ENCODE data around the gene FICD. TPM values are rescaled to one million over a fixed set of nuclear protein-coding genes. Genes with fewer than 3 reads are reported as not detected.

FICD gene
- polyA plus RNA-seq, 3 donors: 1.3 to 6.3 (median 3.1) TPM

DNA sequence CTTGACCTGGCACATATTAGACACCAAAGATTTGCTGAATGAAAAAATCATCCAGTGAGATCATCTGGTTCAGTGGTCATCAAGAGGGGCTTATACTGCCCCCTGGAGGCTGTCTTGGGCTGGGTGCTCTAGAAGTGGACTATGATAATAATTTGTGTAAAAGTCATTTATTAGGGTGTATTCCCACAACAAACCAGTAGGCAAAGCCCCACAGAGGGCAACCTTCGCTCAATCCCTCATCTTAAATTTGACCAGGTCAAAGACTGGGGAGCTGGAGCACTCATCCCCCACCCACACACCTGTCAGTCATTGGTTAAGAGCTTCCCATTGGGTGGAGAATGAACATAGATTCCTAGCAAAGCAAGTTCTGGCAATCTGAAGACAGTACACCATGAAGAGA lies 20.0 kb upstream of the FICD start:
- 38 to 50% (median 39%) methylated on average over 1 of the region's 1 CpG for WGBS, 3 donors
- no peak overlapping the region for H3K27ac ChIP-seq (ENCODE audit: low read depth, low read length)

- 60 to 72% (median 66%) methylated on average over 11 of the region's 11 CpGs for WGBS, 3 donors
- H3K27ac ChIP-seq (ENCODE audit: low read depth, low read length): no peak overlapping the region
Measured at GRCh38 chr12:108495823-108496579, 19.1 kb upstream of the FICD start.

GRCh38 chr12:108498136-108498535 lies 16.9 kb upstream of the FICD start:
- WGBS, 3 donors: 78 to 81% (median 81%) methylated on average over 11 of the region's 11 CpGs
- H3K27ac ChIP-seq (ENCODE audit: low read depth, low read length): no peak overlapping the region

GRCh38 chr12:108502922-108503321 lies 12.2 kb upstream of the FICD start:
- H3K27ac ChIP-seq (ENCODE audit: low read depth, low read length): no peak overlapping the region
- 60 to 65% (median 63%) methylated on average over 2 of the region's 2 CpGs for WGBS, 3 donors

GRCh38 chr12:108505129-108505528 lies 9.9 kb upstream of the FICD start:
- WGBS, 3 donors: 68 to 76% (median 68%) methylated on average over 7 of the region's 7 CpGs
- H3K27ac ChIP-seq (ENCODE audit: low read depth, low read length): no peak overlapping the region

GRCh38 chr12:108507971-108508642 lies 7.0 kb upstream of the FICD start:
- WGBS, 3 donors: 60 to 71% (median 66%) methylated on average over 3 of the region's 3 CpGs
- no peak overlapping the region for H3K27ac ChIP-seq (ENCODE audit: low read depth, low read length)

DNA sequence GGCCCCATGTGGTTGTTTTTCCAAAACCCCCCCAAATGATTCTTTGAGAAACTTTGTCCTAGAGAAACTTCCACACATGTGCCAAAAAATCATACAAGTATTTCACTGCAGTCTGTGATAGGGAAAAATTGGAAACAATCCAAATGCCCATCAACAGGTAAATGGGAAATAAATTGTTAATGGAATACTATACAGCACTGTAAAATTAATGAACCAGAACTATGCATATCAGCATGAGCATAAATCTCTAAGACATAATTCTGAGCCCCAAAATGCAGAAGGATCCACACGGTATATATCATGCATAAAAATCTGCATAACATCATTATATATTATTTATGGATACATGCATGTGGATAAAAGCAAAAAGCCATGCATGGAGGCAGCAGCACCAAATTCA lies 5.3 kb upstream of the FICD start:
- 82 to 89% (median 88%) methylated on average over 1 of the region's 1 CpG for WGBS, 3 donors
- H3K27ac ChIP-seq (ENCODE audit: low read depth, low read length): no peak overlapping the region

DNA sequence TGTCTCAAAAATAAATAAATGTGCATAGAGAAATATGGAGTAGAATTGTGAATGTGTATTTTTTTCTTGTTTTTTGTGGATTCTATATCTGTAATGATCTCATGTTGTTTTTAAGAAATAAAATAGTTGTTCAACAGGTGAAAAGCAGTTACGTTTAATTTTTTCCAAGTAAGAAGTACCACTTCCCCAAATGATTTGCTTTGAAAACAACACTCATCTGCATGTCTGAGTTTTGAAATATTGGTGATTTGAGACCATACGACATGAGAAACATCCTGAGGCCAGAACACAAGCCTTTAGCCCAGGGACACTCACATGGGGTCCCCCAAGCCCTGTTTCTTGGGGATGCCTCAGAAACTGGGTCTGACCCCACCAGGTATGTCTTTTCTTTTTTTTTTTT lies 4.2 kb upstream of the FICD start:
- WGBS, 3 donors: 50 to 78% (median 55%) methylated on average over 2 of the region's 2 CpGs
- no peak overlapping the region for H3K27ac ChIP-seq (ENCODE audit: low read depth, low read length)

DNA sequence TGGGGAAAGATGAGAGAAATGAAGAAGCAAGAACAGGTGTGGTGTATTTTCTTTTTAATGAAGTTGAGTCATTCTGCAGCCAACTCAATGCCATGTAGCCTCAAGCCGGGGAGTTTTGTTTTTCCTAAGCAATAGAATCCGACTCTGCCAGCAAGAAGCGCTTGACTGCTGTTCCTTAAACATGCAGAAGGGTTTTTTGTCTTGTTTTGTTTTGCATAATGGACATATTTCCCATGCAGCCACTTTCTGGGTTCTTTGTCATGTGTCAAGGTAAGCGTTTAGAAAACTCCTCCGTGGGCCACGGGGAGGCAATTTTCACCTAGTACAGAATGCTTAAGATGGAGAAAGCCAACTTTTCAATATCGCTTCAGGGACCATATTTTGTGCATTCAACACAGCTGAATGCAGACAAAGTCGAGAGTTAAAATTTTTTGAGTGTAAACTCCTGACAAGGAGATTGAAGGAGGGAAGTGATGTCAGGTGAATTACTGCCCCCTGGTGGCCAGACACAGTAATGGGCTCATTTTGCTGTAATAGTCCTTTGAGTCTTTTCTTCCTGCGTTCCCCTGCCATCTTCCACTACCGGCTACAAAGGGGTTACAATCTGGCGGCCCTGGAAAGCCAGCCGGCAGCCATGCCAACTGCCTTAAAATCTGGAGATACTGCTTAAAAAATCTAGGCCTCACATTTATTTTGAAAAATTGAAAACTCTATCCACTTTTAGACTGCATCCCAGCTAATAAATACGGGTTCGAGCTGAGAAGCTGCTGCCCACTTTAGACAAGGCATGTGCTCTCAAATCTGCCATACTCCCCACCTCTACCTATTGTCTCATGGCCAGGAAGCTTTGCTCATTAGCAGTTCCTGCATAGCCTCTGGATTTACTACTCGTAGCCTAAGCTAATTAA lies 3.2 kb upstream of the FICD start:
- H3K27ac ChIP-seq (ENCODE audit: low read depth, low read length): no peak overlapping the region
- 27 to 32% (median 31%) methylated on average over 15 of the region's 15 CpGs for WGBS, 3 donors

- H3K27ac ChIP-seq (ENCODE audit: low read depth, low read length): no peak overlapping the region
- WGBS, 3 donors: 22 to 27% (median 26%) methylated on average over 19 of the region's 19 CpGs
Measured at GRCh38 chr12:108514468-108514972, 557 bp upstream of the FICD start.

DNA sequence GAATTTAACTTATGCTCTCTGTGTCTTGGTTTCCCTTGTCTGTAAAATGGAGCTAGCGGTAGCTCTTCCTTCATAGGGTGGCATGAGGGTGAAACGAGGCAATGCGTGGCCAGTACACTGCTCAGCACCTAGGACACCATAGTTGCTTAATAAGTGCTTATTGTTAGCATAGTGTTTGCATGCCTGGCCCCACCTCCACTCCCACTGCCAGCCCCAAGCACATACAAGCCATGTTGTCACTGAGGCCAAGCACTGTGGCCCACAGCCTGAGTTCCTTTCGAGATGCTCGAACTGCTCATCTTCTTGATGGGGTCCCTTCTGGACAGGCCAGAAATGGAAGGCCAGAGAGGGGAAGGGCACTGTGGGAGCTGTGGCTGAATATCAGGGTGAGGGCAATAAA lies 839 bp downstream of the FICD start:
- H3K27ac ChIP-seq (ENCODE audit: low read depth, low read length): no peak overlapping the region
- 21 to 64% (median 55%) methylated on average over 5 of the region's 5 CpGs for WGBS, 3 donors

- H3K27ac ChIP-seq (ENCODE audit: low read depth, low read length): no peak overlapping the region
- 82 to 90% (median 84%) methylated on average over 23 of the region's 23 CpGs for WGBS, 3 donors
Measured at GRCh38 chr12:108516511-108517275, 1.6 kb downstream of the FICD start.

DNA sequence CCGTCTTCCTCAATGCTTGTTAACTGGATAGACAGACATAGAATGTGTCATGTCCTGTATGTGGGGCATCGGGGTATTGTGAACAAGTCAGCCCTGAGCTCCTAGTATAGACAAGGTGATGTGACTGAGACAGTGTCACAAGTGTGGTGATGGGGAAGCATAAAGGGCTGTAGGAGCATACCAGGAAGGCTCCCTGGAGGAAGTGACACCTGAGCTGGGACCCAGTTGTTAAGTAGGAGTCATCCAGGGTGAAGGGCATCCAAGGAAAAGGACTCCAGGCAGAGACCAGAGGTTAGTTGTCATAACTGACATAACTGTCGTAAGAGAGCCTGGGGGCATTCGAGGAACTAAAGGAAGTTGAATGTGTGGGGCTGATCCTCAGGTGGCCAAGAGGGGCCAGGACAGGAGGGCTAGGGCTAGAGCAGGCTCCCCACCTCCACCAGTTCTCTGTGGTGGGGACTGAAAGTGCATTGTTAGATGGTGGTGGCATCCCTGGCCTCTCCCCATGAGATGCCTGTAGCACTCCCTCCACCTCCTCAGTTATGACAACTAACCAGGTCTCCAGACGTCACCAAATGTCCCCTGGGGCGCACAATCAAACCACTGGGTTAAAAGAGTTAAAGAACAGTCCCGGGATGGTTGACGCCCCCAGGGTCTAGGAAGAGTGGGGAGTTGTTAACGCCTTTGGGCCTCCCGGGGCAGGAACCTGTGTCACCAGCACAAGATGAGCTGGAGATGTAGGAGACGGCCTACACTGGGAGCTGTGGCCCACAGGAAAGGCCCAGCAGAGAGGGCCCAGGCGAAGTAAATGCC lies 2.4 kb downstream of the FICD start:
- 80 to 87% (median 85%) methylated on average over 12 of the region's 12 CpGs for WGBS, 3 donors
- no peak overlapping the region for H3K27ac ChIP-seq (ENCODE audit: low read depth, low read length)

GRCh38 chr12:108518101-108518715 lies 3.1 kb downstream of the FICD start:
- 92 to 96% (median 95%) methylated on average over 24 of the region's 24 CpGs for WGBS, 3 donors
- no peak overlapping the region for H3K27ac ChIP-seq (ENCODE audit: low read depth, low read length)

DNA sequence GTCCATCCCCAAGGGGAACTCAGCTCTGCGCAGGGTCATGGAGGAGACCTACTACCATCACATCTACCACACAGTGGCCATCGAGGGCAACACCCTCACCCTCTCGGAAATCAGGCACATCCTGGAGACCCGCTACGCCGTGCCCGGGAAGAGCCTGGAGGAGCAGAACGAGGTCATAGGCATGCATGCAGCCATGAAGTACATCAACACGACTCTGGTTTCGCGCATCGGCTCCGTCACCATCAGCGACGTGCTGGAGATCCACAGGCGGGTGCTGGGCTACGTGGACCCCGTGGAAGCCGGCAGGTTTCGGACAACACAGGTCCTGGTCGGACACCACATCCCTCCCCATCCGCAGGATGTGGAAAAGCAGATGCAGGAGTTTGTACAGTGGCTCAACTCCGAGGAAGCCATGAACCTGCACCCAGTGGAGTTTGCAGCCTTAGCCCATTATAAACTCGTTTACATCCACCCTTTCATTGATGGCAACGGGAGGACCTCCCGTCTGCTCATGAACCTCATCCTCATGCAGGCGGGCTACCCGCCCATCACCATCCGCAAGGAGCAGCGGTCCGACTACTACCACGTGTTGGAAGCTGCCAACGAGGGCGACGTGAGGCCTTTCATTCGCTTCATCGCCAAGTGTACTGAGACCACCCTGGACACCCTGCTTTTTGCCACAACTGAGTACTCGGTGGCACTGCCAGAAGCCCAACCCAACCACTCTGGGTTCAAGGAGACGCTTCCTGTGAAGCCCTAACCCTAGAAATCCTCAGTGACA lies 3.8 kb downstream of the FICD start:
- WGBS, 3 donors: 91 to 93% (median 93%) methylated on average over 39 of the region's 39 CpGs
- H3K27ac ChIP-seq (ENCODE audit: low read depth, low read length): no peak overlapping the region

- no peak overlapping the region for H3K27ac ChIP-seq (ENCODE audit: low read depth, low read length)
- 55 to 68% (median 66%) methylated on average over 4 of the region's 4 CpGs for WGBS, 3 donors
Measured at GRCh38 chr12:108519558-108519957, 4.5 kb downstream of the FICD start.

All from adipose tissue (tissue), 3 donors.